ENCODE results near the gene PCNX1.

PCNX1 gene

DNA sequence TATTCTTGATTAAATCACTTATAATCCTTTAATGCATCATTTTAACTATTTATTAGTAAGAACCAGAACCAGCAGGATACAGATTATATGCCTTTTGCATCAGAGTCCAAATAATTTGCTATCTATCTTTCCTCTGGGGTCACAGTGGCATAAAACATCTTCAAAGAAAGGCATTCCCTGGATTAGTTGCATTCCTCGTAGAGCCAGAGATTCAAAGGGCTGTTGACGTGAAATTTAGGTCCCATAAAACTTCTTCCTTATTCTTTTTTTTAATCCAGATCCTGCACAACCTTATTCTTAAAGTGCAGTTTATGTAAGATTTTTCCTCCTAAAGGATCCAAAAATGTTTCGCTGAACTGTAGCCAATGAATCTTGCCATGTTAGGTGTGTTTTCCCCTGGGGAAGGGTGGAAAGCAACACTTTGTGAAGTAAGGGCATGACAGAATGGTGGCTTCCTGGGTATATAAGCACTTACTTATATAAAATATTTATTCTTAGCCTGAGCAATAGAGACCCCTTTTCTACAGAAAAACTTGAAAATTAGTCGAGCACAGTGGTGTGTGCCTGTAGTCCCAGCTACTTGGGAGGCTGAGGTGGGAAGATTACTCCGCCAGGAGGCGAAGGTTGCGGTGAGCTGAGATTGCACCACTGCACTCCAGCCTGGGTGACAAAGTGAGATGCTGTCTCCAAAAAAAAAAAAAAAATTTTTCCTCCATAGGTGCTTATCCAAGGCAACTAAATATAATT, 208.7 kb downstream of the PCNX1 start:
- in situ Hi-C loops (cut with MboI; ENCODE audit: low pct_unique_long_range_greater_than_20kb, low sequenced_read_pairs, unreplicated experiment) = no loop called here
- no peak for DNase-seq (ENCODE audit: low spot score)
- no peak for TF ChIP-seq CTCF (IDR thresholded peaks at IDR 0.05; ENCODE audit: extremely low read depth, insufficient read depth, missing control alignments)

DNA sequence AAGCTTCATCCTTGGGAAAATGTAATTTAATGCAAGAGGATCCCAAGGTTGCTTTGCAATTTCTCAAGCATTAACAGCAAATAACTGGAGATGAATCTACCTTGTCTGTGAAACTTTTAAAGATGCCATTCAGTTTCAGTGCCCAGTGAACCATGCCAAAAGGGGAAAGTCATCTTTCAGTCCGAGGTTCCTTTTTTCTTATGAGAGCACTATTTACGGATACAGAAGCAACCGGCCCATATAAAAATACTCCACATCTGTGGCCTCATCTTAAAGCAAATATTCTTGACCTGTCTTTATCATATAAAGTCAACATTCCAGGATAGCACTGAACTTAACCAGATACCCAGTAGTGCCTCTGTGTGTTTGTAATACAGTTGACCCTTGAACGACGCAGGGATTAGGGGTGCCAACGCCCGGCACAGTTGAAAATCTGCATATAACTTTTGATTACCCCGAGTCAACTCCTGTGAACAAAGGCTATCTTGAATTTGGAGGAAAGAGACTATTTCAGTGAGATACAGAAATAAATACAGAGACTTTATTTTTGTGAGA, 209.4 kb downstream of the PCNX1 start:
- TF ChIP-seq CTCF (IDR thresholded peaks at IDR 0.05; ENCODE audit: extremely low read depth, insufficient read depth, missing control alignments) = no peak
- peak; percentile 28 for DNase-seq (ENCODE audit: low spot score)
- in situ Hi-C loops (cut with MboI; ENCODE audit: low pct_unique_long_range_greater_than_20kb, low sequenced_read_pairs, unreplicated experiment) = no loop called here

DNA sequence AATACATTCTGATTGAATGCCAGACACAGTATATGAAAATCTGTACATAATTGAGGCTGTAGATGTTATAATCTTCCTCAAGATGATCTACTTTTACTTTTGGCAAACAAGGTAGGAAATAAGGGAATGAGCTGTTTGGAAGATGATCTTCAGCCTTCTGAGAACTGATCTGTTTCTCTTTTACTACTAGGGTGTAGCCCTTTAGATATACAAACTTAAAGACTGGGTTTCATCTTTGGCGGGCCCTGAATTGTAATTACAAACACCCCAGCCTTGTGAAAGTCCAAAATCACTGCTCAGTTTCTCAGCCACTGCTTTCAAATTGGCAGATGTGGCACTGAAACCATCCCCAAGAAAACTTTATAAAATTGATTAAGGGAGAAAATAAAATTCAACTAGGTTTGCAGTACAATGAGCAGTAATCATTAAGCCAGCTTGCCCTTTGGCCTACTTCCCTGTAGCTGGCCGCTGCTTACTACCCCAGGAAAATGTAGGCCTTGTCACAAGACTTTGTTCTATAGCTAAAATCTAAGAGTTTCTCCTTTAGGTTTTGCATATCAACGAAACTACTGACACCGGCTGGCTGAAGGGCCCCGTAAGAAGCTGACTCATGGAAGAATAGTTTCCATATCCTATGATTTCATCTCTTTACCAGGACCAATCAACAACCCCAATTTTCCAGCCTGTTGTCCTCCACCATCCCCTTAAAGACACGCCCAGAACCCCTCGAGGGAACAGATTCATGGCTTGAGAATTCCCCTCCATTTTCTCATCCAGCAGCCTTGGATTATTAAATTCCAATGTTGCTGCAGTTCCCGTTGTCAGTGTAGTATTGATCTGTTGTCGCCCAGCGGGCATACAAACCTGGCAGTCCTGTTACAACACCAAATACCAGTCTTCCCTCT, 210.8 kb downstream of the PCNX1 start:
- DNase-seq (ENCODE audit: low spot score) = no peak
- no peak for TF ChIP-seq CTCF (IDR thresholded peaks at IDR 0.05; ENCODE audit: extremely low read depth, insufficient read depth, missing control alignments)
- in situ Hi-C loops (cut with MboI; ENCODE audit: low pct_unique_long_range_greater_than_20kb, low sequenced_read_pairs, unreplicated experiment) = no loop called here

DNA sequence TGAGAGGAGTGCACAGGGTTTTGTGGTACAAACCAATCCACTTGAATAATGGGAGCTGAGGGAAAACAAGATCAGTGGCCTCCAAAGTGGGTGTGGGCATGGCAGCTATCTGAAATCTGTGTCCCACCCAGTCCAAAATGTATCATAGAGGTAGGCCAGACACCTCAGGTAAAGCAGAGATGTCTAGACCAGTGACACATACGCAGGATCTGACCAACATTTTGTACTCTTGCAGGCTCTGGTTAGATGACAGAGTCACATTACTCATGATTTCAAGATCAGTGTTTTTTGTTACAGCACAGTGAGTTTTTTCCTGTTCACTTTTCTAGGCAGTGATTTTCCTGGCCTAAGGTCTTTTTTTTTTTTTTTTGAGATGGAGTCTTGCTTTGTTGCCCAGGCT, 211.8 kb downstream of the PCNX1 start:
- DNase-seq (ENCODE audit: low spot score) = no peak
- in situ Hi-C loops (cut with MboI; ENCODE audit: low pct_unique_long_range_greater_than_20kb, low sequenced_read_pairs, unreplicated experiment) = no loop called here
- TF ChIP-seq CTCF (IDR thresholded peaks at IDR 0.05; ENCODE audit: extremely low read depth, insufficient read depth, missing control alignments) = no peak

DNA sequence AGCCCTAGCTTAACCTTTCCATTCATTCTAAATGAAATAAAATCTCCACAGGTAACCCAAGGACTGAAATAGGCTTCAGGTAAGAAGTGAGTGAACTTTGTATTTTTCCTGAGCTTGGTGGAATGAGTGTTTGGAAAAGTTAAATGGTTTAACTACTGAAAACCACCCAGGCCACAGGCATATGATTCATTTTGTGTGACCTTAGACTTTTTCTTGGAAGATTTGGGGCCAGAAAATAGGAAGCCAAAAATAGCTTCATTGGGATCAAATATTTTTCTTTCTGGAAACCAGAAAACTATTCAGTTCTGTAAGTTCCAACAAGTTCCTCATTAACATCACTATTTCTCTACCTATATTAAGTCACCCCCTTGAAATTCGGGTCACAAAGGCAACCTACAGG, 212.6 kb downstream of the PCNX1 start:
- no peak for TF ChIP-seq CTCF (IDR thresholded peaks at IDR 0.05; ENCODE audit: extremely low read depth, insufficient read depth, missing control alignments)
- DNase-seq (ENCODE audit: low spot score) = no peak
- in situ Hi-C loops (cut with MboI; ENCODE audit: low pct_unique_long_range_greater_than_20kb, low sequenced_read_pairs, unreplicated experiment) = no loop called here

- in situ Hi-C loops (cut with MboI; ENCODE audit: low pct_unique_long_range_greater_than_20kb, low sequenced_read_pairs, unreplicated experiment) = no loop called here
- no peak for TF ChIP-seq CTCF (IDR thresholded peaks at IDR 0.05; ENCODE audit: extremely low read depth, insufficient read depth, missing control alignments)
- DNase-seq (ENCODE audit: low spot score) = no peak
These were observed 213.7 kb downstream of the PCNX1 start for GRCh38 chr14:71121001-71121400.

Measured in GM13977 (cell line).